GM19035 (cell line): ENCODE results near the gene S100A9.
"Not testable (repeated sequence)": the region's sequence is repeated elsewhere in the genome, so short reads cannot be mapped to it uniquely, and the experiment has no call there.

Experiments
- ATAC-seq: cut with Tn5 transposase; IDR thresholded peaks from one replicate; pipeline ENCODE4 v1.9.1; 2021; ENCODE audit not compliant: unreplicated experiment

S100A9 gene

DNA sequence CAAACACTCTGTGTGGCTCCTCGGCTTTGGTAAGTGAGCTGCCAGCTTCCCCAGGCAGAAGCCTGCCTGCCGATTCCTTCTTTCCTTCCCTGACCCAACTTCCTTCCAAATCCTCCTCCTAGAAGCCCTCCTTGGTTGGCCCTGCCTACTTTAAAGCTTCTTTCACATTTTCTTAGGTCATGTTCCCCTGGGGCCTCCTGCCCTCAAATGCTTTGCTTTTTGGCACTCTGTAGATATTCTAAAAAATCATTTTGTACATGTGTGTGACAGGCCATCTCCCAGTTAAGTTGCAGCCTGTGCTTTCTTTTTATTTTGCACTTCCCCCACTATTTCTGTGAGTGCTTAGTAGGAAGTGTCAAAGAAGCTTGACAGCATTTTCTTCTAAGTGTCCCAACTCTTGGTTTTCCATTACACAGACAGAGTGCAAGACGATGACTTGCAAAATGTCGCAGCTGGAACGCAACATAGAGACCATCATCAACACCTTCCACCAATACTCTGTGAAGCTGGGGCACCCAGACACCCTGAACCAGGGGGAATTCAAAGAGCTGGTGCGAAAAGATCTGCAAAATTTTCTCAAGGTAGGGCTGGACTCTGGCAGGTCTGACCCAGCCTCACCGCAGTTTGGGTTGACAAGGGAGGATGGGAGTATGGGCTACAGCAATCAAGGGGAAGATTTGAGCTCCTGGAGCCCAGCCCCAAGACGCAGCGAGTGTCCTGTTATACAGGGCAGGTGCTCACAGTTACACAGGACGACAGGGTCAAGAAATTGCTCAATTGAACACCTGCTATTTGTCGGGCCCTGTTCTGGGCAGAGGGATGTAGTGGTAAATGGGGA, at the start of gene S100A9:
Gene S100A9 (plus strand): TSS at position 2 of the 838 bp plus-strand sequence. CDS start 430 bp downstream, at position 432.
- no peak for ATAC-seq

DNA sequence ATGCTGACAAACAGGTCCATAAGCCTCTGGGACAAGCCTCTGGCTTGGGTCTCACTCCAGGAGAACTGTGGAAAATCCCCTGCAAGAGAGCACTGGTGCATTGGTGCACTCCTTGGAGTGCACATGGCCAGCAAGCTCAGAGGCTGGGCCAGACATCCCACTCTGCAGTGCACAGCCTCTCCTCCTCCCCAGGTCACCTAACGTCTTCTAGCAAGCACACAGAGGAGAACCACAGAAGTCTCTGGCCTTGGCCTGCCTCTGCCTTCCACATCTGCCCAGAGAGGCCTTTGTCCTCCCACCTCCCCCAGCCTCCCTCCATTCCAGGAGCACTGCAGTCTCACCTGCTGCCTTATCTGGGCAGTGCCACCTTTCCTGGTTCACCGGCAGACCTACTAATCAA, 49.1 kb upstream of the S100A9 start:
- no peak for ATAC-seq

DNA sequence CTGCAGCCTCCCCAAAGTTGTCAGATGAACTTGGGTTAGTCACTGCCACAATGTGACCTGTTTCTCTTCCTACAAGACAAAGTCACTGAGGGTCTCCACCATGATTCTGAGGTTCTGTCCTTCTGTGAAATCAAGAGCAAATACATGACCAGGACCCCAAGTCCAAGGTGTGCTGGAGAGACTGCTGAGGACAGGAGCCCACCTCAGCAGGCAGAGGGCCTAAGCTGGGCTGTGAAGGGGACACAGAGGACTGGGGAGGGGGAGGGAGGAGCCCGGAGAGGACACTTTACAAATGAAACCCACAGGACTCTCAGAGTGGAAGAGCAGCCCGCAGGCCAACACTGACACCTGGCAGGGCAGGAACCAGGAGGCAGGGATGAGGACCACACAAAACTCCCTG, 48.2 kb upstream of the S100A9 start:
- ATAC-seq, result no peak

DNA sequence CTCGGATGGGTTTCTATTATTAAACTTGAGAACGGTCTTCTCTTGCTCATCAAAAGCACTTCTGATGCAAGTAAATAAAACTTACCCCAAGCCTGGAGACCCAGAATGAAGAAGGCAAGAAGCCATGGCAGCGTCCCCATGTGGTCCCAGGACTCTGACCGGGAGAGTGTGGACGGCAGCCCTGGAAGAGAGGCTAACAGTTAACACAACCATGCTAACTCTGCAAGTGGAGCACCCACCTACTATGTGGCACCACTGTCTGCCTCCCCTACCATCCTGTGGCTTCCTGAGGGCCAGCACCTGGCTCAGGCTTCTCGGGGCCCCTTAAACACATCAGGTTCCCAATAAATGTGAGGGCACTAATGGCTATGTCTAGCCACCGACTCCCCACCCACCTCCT, 47.1 kb upstream of the S100A9 start:
- ATAC-seq, result no peak

DNA sequence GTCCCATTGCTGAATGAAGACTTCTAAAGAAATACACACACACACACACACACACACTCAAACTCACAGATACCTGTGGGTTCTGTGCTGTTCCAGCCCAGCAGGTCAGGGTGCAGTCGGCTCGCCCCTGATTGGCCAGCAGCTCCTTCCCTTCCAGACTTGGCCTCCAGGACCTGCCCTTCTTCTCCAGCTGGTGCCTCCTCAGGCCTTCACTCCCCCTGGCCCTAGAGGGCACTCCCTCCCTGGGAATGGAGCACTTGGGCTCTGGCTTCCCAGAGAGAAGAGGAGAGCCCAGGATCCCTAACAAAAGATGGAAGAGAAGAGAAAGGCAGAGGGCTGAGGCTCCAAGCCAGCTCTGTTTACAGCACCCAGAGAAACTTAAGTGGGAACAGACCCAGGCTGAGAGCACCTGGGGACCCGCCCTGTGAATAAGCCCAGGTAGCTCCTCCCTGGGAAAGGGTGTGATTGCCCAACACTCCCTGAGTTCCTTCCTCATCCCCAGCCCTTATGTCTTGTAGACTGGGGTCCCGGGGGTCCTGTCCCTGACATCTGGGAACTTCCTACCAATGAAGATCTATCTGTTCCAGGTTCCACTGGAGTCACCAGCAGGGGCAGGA, 45.0 kb upstream of the S100A9 start, which contains the start of gene PGLYRP3:
Gene PGLYRP3 (minus strand): TSS at position 383 of the 617 bp plus-strand sequence. CDS start 2,287 bp downstream, outside the sequence.
- ATAC-seq, result no peak

DNA sequence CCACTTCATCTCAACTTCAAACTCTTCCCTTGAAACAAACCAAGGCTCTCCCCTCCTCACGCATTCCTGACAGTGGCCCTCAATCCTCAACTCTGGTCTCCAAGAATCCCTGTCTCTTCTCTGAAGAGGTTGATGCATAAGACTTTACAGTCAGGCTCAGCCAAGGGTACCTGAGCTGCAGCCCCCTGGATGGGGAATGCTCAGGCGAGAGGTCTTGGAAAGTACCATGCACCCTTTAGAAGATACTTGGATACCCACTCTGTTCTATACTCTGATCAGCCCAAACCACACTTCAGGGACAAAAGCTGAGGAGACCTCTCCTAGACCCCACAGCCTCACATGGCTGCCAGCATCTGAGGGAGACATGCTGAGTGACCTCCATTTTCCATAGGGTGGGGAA, 44.4 kb upstream of the S100A9 start:
- ATAC-seq, result no peak

DNA sequence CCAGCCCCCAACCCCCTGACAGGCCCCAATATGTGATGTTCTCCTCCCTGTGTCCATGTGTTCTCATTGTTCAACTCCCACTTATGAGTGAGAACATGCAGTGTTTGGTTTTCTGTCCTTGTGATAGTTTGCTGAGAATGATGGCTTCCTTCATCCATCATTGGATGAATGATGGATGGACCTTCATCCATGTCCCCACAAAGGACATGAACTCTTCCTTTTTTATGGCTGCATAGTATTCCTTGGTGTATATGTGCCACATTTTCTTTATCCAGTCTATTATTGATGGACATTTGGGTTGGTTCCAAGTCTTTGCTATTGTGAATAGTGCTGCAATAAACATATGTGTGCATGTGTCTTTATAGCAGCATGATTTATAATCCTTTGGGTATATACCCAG, 43.3 kb upstream of the S100A9 start:
- ATAC-seq, result not testable (repeated sequence)

DNA sequence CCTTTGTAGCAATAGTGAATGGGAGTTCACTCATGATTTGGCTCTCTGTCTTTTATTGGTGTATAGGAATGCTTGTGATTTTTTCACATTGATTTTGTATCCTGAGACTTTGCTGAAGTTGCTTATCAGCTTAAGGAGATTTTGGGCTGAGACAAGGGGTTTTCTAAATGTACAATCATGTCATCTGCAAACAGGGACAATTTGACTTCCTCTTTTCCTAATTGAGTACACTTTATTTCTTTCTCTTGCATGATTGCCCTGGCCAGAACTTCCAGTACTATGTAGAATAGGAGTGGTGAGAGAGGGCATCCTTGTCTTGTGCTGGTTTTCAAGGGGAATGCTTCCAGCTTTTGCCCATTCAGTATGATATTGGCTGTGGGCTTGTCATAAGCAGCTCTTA, 41.6 kb upstream of the S100A9 start:
- ATAC-seq, result not testable (repeated sequence)

DNA sequence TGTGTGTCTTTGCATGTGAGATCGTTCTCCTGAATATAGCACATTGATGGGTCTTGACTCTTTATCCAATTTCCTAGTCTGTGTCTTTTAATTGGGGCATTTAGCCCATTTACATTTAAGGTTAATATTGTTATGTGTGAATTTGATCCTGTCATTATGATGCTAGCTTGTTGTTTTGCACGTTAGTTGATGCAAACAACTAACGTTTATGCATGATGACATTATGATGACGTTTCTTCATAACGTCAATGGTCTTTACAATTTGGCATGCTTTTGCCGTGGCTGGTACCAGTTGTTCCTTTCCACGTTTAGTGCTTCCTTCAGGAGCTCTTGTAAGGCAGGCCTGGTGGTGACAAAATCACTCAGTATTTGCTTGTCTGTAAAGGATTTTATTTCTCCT, 39.5 kb upstream of the S100A9 start:
- ATAC-seq, result not testable (repeated sequence)

DNA sequence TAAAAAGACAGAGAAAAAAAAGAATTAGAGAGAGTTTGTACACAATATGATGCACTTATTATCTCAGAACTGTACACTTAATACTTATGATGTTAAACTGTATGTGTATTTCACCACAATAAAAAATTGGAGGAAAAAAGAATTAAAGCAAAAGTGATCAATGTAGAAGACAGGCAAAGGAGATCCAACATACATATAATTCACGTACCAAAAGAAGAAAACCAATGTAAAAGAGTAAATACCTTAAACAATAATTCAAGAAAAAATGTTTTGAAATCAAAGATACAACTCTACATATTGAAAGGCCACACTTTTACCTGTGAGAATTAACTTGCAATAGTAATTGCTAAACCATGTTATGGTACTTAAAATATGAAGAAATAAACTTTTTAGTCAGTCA, 35.1 kb upstream of the S100A9 start:
- no peak for ATAC-seq

DNA sequence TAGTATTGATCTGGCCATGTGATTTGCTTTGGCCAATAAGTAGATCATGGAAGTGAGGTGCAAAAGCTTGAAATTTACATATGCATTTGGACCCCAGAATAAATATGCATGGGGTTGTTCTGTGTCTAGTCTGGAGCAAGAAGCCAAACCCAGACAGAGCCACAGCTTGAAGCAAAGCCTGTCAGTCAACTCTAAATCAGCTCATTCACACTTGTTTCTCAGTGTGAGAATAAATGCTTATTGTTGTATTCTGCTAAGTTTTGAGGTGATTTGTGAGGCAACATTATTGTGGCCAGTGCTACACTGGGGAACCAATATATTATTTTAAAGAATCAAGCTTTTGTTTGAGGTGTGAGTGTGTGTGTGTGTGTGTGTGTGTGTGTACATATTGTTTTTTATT, 32.7 kb upstream of the S100A9 start:
- ATAC-seq, result no peak

DNA sequence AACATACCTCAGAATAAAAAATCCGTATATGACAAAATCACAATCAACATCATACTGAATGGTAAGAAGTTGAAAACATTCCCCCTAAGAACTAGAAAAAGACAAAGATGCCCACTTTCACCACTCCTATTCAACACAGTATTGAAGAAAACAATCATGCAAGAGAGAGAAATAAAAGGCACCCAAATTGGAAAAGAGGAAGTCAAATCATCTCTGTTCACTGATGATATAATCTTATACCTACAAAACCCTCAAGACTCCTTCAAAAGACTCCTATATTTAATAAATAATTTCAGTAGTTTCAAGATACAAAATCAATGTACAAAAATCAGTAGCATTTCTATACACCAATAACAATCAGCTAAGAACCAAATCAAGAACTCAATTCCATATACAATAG, 23.8 kb upstream of the S100A9 start:
- no peak for ATAC-seq

DNA sequence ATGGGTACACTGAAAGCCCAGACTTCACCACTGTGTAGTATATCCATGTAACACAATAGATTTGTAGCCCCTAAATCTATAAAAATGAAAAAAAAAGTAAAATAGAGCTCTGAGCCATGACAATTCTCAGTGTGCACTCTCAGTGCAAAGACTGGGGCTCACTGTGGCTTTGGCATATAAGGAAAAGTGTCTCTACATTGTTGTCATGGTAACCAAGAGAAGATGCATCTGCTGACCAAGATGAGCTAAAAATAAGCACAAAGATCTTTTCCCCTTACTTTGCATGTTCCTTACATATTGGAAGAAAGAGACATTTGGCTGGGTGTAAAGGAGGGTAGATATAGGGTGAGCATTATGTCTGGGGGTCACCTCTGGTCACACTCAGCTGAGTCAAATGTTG, 21.0 kb upstream of the S100A9 start:
- ATAC-seq, result no peak

DNA sequence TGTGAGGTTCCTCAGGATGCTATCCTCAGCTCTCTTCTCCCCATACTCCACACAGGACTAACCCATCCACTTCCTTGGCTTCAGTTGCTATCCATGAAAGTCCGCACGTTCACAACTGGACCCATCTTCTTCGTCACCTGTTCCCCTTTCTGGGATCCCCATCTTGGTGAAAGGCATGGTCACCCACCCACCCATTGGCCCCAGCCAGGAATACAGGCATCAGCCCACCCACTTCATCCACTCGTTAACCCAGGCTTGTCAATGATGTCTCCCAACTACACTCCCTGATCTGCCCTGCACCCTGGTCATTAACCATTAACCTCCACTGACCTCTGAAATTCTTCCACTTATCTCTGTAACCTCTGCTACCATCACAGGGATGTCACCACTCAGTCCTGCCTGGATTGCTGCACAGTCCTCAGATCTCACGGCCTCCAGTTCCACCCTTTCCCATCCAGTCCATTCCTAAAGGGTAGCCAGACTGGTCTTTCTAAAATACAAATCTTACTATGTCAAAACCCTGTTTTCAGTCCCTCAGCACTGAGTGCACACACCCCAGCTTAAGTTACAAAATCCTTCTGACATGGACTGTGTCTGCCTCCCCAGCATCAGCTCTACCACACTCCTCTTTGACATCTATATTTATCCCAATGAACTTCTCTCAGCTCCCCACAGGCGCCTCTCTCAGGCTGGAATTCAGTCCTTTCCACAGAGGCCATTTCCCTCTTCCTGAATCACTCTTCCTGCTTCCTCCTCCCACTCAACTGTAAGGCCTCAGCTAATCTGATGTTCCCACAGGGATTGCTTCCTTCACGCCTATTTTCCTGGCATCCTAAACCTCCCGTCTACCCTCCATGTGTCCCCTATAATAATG, 19.4 kb upstream of the S100A9 start:
- ATAC-seq, result no peak

DNA sequence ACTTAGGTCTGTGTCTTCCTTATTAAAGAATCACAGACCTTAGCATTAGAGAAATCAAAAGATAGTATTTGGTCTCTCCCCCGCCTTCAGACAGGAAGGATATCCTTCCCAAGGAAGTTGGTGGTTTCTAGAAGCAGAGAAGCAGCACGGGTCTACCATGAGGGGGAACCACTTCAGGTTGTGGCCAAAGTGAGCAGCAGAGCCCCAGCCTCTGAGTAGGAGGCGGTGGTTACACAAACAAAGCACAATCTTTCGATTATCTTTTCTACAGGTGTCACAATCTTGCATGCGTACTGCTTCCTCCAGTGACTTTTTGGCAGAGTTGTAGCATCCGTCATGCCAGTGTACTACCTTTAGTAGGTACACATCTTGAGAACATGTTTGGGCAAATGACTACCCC, 17.9 kb upstream of the S100A9 start:
- no peak for ATAC-seq

DNA sequence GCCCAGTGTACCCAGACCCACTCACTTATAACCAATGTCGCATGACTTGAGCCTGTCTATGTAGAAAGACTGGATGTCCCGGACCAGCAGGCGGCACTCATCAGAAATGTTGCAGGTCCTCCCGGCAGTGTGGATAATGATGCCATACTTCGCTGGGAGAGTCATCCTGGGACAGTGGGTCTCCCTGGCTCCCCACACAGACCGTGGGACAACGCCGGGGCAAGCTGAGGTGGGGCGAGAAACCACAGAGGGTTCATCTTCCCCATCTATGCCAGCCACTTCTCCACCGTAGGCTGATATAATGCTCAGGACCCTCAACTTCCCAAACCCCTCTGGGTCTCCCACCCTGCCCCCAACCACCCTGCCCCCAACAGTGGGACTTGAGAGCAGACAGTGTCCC, 17.3 kb upstream of the S100A9 start:
- no peak for ATAC-seq

DNA sequence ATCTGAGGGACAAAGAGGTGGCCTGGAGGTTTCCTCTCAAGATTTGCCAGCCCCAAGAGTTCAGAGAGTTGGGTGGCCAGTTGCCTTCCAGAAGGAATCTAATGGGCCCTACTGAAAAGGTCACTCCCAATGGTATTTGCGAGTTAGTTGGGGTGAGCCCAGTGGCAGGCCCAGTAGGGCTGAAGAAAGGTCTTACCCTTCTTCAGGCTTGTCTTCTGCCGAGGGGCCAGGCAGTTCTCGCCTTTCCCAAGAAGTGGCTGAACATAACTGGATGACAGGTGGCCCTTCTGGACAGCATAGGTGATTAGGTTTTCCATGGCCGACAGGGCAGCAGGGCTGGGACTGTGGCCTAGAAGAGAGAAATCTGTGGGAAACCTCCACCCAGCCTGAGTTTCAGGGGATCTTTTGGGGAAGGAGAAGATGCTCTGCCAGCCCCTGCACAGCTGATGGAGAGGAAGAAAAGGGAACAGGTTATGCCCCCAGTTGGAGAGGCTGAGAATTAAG, 16.2 kb upstream of the S100A9 start:
- no peak for ATAC-seq

DNA sequence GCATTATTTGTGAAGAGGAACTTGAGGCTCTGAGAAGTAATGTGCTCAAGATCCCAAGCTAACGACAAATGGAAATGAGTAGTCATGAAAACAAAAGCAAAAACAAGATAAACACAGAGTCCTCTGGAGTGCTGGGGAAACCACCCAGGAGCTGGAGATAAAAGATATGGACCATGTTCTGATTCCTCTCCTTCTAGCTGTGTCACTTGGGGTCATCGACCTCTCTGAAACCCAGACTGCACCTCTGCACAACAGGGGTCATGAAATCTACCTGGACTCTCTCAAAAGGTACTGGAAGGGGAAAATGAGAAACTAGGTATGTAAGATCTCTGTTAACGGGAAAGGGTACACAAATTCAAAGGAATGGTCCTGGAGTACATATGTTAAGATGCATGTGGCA, 15.5 kb upstream of the S100A9 start:
- no peak for ATAC-seq

DNA sequence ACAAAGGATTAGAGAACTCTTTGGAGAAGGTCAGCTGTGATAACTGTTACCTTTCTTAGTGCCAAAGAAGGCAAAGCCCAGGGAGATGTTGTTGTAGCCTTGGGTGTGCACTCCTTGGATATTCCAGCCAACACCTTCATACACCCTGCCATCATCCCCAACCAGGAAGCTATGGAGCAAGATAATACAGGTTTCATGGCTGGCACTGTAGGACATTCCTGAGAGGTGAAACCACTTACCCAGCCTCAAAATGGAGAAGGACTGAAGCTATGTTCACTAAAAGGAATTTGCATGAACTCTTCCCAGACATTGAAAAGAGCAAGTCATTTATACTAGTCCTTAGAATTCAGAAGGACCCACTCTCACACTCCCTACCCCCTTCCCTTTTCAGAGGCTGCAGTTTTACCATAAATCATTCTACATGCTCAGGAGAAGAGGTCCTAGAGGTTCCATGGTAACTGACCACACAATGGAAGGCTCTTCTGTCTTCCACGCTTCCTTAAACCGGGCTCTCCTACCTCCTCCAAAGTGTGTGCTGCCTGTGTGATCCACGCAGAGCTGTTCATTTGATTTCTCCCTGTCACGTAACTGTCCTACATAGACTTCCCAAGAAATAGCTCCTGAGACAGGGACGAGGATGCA, 14.5 kb upstream of the S100A9 start:
- ATAC-seq, result no peak

DNA sequence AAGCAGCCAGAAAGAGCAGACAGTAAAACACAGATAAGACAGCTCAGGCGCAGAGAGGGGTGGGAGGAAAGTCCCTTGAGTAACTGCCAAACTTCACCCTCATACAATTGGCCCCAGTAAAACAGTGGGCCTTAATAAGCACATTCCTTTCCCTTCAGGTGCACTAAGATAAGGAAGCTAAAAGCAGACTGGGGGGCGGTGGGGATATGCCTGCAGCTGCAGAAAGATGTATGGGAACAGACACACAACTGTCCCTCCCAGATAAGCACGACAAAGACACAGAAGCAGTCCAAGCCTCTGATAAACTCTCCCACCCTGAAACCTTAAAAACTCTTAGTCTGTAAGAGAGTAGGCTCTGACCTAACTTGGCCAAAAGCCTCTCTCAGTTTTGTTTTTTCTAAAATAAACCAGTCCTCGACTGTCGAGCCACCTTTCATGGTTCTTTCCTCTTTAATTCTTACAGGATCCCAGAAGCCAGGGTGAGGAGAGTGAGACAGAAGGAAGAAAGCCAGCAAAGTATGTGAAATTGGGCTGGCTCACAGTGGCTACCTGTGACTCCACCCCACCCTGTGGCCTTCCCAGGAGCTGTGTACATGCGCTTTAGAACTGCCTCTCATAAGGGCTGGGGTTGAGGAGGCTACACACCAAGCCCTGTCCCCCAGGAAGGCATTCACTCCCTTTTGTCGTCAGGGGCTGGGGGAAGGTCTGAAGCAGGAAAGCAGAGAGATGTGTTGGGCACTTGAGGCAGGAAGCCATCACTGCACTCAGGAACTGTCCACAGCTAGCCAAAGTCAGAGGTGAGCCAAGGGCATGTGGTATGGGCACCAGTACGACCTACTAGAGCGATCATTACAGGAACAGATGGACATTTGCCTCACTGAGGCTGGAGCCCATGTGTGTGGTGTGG, 13.6 kb upstream of the S100A9 start:
- no peak for ATAC-seq
